ENCODE measurements around the gene IRF7.
A peak's percentile ranks its signal among the peaks of the same experiment; 100 is the strongest.

IRF7 gene

GRCh38 chr11:615504-616319 lies at the start of gene IRF7:
IRF7 (minus strand) TSS chr11:615950; CDS start chr11:615364, 586 bp downstream.
- no peak for TF ChIP-seq CTCF (IDR thresholded peaks at IDR 0.05; ENCODE audit: extremely low read depth, insufficient read depth, missing control alignments)
- peak; percentile 98 for DNase-seq (ENCODE audit: low spot score)
- in situ Hi-C loops (cut with MboI; ENCODE audit: low pct_unique_long_range_greater_than_20kb, low sequenced_read_pairs, unreplicated experiment), result no loop called here

- no peak for TF ChIP-seq CTCF (IDR thresholded peaks at IDR 0.05; ENCODE audit: extremely low read depth, insufficient read depth, missing control alignments)
- no peak for DNase-seq (ENCODE audit: low spot score)
- in situ Hi-C loops (cut with MboI; ENCODE audit: low pct_unique_long_range_greater_than_20kb, low sequenced_read_pairs, unreplicated experiment), result no loop called here
These were observed 49.4 kb upstream of the IRF7 start for GRCh38 chr11:665062-665703.

- in situ Hi-C loops (cut with MboI; ENCODE audit: low pct_unique_long_range_greater_than_20kb, low sequenced_read_pairs, unreplicated experiment), result no loop called here
- peak; percentile 83 for DNase-seq (ENCODE audit: low spot score)
- TF ChIP-seq CTCF (IDR thresholded peaks at IDR 0.05; ENCODE audit: extremely low read depth, insufficient read depth, missing control alignments), result peak; percentile 77
These were observed 47.0 kb upstream of the IRF7 start for GRCh38 chr11:662689-663274.

- DNase-seq (ENCODE audit: low spot score), result no peak
- in situ Hi-C loops (cut with MboI; ENCODE audit: low pct_unique_long_range_greater_than_20kb, low sequenced_read_pairs, unreplicated experiment), result no loop called here
- TF ChIP-seq CTCF (IDR thresholded peaks at IDR 0.05; ENCODE audit: extremely low read depth, insufficient read depth, missing control alignments), result no peak
These were observed 45.1 kb upstream of the IRF7 start for GRCh38 chr11:660681-661444.

- TF ChIP-seq CTCF (IDR thresholded peaks at IDR 0.05; ENCODE audit: extremely low read depth, insufficient read depth, missing control alignments), result no peak
These were observed 44.5 kb upstream of the IRF7 start for GRCh38 chr11:660281-660680.

GRCh38 chr11:659532-660085 lies 43.9 kb upstream of the IRF7 start:
- in situ Hi-C loops (cut with MboI; ENCODE audit: low pct_unique_long_range_greater_than_20kb, low sequenced_read_pairs, unreplicated experiment), result no loop called here
- TF ChIP-seq CTCF (IDR thresholded peaks at IDR 0.05; ENCODE audit: extremely low read depth, insufficient read depth, missing control alignments), result no peak
- no peak for DNase-seq (ENCODE audit: low spot score)

More at GRCh38 chr11:660281-660680, 44.5 kb upstream of the IRF7 start:
- DNase-seq (ENCODE audit: low spot score), result no peak
- in situ Hi-C loops (cut with MboI; ENCODE audit: low pct_unique_long_range_greater_than_20kb, low sequenced_read_pairs, unreplicated experiment), result no loop called here

Data from GM13977 (cell line).